Lower leg skin (tissue), 3 donors: ENCODE measurements around the gene SRPK3.

Experiments used
- CTCF ChIP-seq, 3 donors: fragments of 450-650 bp; IDR thresholded peaks; one replicate each; pipeline ENCODE4 v1.5.1; 2016; ENCODE audit warnings: antibody characterized with exemption in 3 of 3, mild to moderate bottlenecking in 3 of 3, moderate library complexity in 2 of 3
- POLR2A ChIP-seq, 2 donors: fragments of 450-650 bp; IDR thresholded peaks; one replicate each; pipeline ENCODE4 v1.6.1; 2016 to 2017; ENCODE audit warnings: antibody characterized with exemption in 2 of 2, mild to moderate bottlenecking in 1 of 2, moderate library complexity in 1 of 2

GRCh38 chrX:153800746-153801145 lies 19.9 kb downstream of the SRPK3 start:
- TF ChIP-seq POLR2A (IDR thresholded peaks at IDR 0.05) (no peak), CTCF (IDR thresholded peaks at IDR 0.05) (no peak)
